ENCODE results near the gene PWWP2B. TPM values are rescaled to one million over a fixed set of nuclear protein-coding genes. Genes with fewer than 3 reads are reported as not detected.
"Not testable (repeated sequence)": the region's sequence is repeated elsewhere in the genome, so short reads cannot be mapped to it uniquely, and the experiment has no call there.

PWWP2B gene
- total RNA-seq, 1 donor from 2014 or later = 3.8 TPM

- Mint-ChIP-seq H3K9me3 (no peaks in the 10 kb centered on the region), H3K27ac (no peak overlapping the region), H3K4me3 (ENCODE audit: low read depth) (no peak overlapping the region), H3K36me3 (ENCODE audit: low read depth) (no peaks in the 10 kb centered on the region), H3K27me3 (ENCODE audit: low read depth) (no peaks in the 10 kb centered on the region), H3K4me1 (ENCODE audit: low read depth) (peaks cover 7% of the 10 kb centered on the region)
- no peak for DNase-seq (ENCODE audit: low spot score)
- intact Hi-C loops (cut with micrococcal nuclease) = no loop called here
These were observed 30.2 kb downstream of the PWWP2B start for GRCh38 chr10:132427006-132427771.

GRCh38 chr10:132427939-132428367 is 31.0 kb downstream of the PWWP2B start:
- Mint-ChIP-seq H3K36me3 (ENCODE audit: low read depth) (no peaks in the 10 kb centered on the region), H3K9me3 (no peaks in the 10 kb centered on the region), H3K27me3 (ENCODE audit: low read depth) (no peaks in the 10 kb centered on the region), H3K4me1 (ENCODE audit: low read depth) (peaks cover 5% of the 10 kb centered on the region), H3K4me3 (ENCODE audit: low read depth) (no peak overlapping the region), H3K27ac (no peak overlapping the region)
- DNase-seq (ENCODE audit: low spot score) = no peak
- intact Hi-C loops (cut with micrococcal nuclease) = no loop called here

- Mint-ChIP-seq H3K4me3 (ENCODE audit: low read depth) (no peak overlapping the region), H3K9me3 (no peaks in the 10 kb centered on the region), H3K27ac (no peak overlapping the region), H3K27me3 (ENCODE audit: low read depth) (no peaks in the 10 kb centered on the region), H3K36me3 (ENCODE audit: low read depth) (no peaks in the 10 kb centered on the region), H3K4me1 (ENCODE audit: low read depth) (no peaks in the 10 kb centered on the region)
- intact Hi-C loops (cut with micrococcal nuclease) = no loop called here
- DNase-seq (ENCODE audit: low spot score) = no peak
These were observed 31.5 kb downstream of the PWWP2B start for GRCh38 chr10:132428486-132428995.

GRCh38 chr10:132429281-132430230 is 32.6 kb downstream of the PWWP2B start:
- no peak overlapping the region for H3K4me3 Mint-ChIP-seq (ENCODE audit: low read depth)
- no peaks in the 10 kb centered on the region for H3K27me3 Mint-ChIP-seq (ENCODE audit: low read depth)
- H3K4me1 Mint-ChIP-seq (ENCODE audit: low read depth) = no peaks in the 10 kb centered on the region
- H3K9me3 Mint-ChIP-seq = no peaks in the 10 kb centered on the region
- no peak overlapping the region for H3K27ac Mint-ChIP-seq
- no peaks in the 10 kb centered on the region for H3K36me3 Mint-ChIP-seq (ENCODE audit: low read depth)
- intact Hi-C loops (cut with micrococcal nuclease) = no loop called here
- DNase-seq (ENCODE audit: low spot score) = no peak

- no peak overlapping the region for H3K4me3 Mint-ChIP-seq (ENCODE audit: low read depth)
- H3K9me3 Mint-ChIP-seq = no peaks in the 10 kb centered on the region
- no peak for DNase-seq (ENCODE audit: low spot score)
- H3K36me3 Mint-ChIP-seq (ENCODE audit: low read depth) = no peaks in the 10 kb centered on the region
- H3K4me1 Mint-ChIP-seq (ENCODE audit: low read depth) = no peaks in the 10 kb centered on the region
- intact Hi-C loops (cut with micrococcal nuclease) = no loop called here
- H3K27ac Mint-ChIP-seq = no peak overlapping the region
- no peaks in the 10 kb centered on the region for H3K27me3 Mint-ChIP-seq (ENCODE audit: low read depth)
These were observed 33.3 kb downstream of the PWWP2B start for GRCh38 chr10:132430231-132430743.

GRCh38 chr10:132430861-132431271 is 33.9 kb downstream of the PWWP2B start:
- DNase-seq (ENCODE audit: low spot score) = no peak
- no peaks in the 10 kb centered on the region for H3K9me3 Mint-ChIP-seq
- no peaks in the 10 kb centered on the region for H3K27me3 Mint-ChIP-seq (ENCODE audit: low read depth)
- no peaks in the 10 kb centered on the region for H3K4me1 Mint-ChIP-seq (ENCODE audit: low read depth)
- H3K36me3 Mint-ChIP-seq (ENCODE audit: low read depth) = no peaks in the 10 kb centered on the region
- no peak overlapping the region for H3K27ac Mint-ChIP-seq
- intact Hi-C loops (cut with micrococcal nuclease) = no loop called here
- no peak overlapping the region for H3K4me3 Mint-ChIP-seq (ENCODE audit: low read depth)

GRCh38 chr10:132431537-132432175 is 34.7 kb downstream of the PWWP2B start:
- H3K4me3 Mint-ChIP-seq (ENCODE audit: low read depth) = no peak overlapping the region
- H3K27me3 Mint-ChIP-seq (ENCODE audit: low read depth) = no peaks in the 10 kb centered on the region
- DNase-seq (ENCODE audit: low spot score) = no peak
- no peaks in the 10 kb centered on the region for H3K9me3 Mint-ChIP-seq
- H3K36me3 Mint-ChIP-seq (ENCODE audit: low read depth) = no peaks in the 10 kb centered on the region
- intact Hi-C loops (cut with micrococcal nuclease) = no loop called here
- no peak overlapping the region for H3K27ac Mint-ChIP-seq
- H3K4me1 Mint-ChIP-seq (ENCODE audit: low read depth) = no peaks in the 10 kb centered on the region

- no peaks in the 10 kb centered on the region for H3K4me1 Mint-ChIP-seq (ENCODE audit: low read depth)
- no peaks in the 10 kb centered on the region for H3K36me3 Mint-ChIP-seq (ENCODE audit: low read depth)
- H3K9me3 Mint-ChIP-seq = no peaks in the 10 kb centered on the region
- no peak for DNase-seq (ENCODE audit: low spot score)
- H3K4me3 Mint-ChIP-seq (ENCODE audit: low read depth) = no peak overlapping the region
- H3K27ac Mint-ChIP-seq = no peak overlapping the region
- no peaks in the 10 kb centered on the region for H3K27me3 Mint-ChIP-seq (ENCODE audit: low read depth)
- intact Hi-C loops (cut with micrococcal nuclease) = no loop called here
These were observed 35.2 kb downstream of the PWWP2B start for GRCh38 chr10:132432176-132432540.

- H3K4me1 Mint-ChIP-seq (ENCODE audit: low read depth) = no peaks in the 10 kb centered on the region
- no peaks in the 10 kb centered on the region for H3K27me3 Mint-ChIP-seq (ENCODE audit: low read depth)
- DNase-seq (ENCODE audit: low spot score) = no peak
- no peak overlapping the region for H3K4me3 Mint-ChIP-seq (ENCODE audit: low read depth)
- intact Hi-C loops (cut with micrococcal nuclease) = no loop called here
- no peaks in the 10 kb centered on the region for H3K36me3 Mint-ChIP-seq (ENCODE audit: low read depth)
- H3K9me3 Mint-ChIP-seq = no peaks in the 10 kb centered on the region
- no peak overlapping the region for H3K27ac Mint-ChIP-seq
These were observed 36.8 kb downstream of the PWWP2B start for GRCh38 chr10:132433671-132434340.

- no peak for DNase-seq (ENCODE audit: low spot score)
- no peaks in the 10 kb centered on the region for H3K36me3 Mint-ChIP-seq (ENCODE audit: low read depth)
- intact Hi-C loops (cut with micrococcal nuclease) = no loop called here
- no peaks in the 10 kb centered on the region for H3K9me3 Mint-ChIP-seq
- no peak overlapping the region for H3K27ac Mint-ChIP-seq
- no peaks in the 10 kb centered on the region for H3K4me1 Mint-ChIP-seq (ENCODE audit: low read depth)
- H3K27me3 Mint-ChIP-seq (ENCODE audit: low read depth) = no peaks in the 10 kb centered on the region
- no peak overlapping the region for H3K4me3 Mint-ChIP-seq (ENCODE audit: low read depth)
These were observed 37.5 kb downstream of the PWWP2B start for GRCh38 chr10:132434405-132435005.

- H3K4me1 Mint-ChIP-seq (ENCODE audit: low read depth); DNase-seq (ENCODE audit: low spot score); H3K36me3 Mint-ChIP-seq (ENCODE audit: low read depth); intact Hi-C loops (cut with micrococcal nuclease); H3K4me3 Mint-ChIP-seq (ENCODE audit: low read depth); H3K27me3 Mint-ChIP-seq (ENCODE audit: low read depth); H3K27ac Mint-ChIP-seq; H3K9me3 Mint-ChIP-seq: not testable (repeated sequence)
These were observed 38.3 kb downstream of the PWWP2B start for GRCh38 chr10:132435320-132435719.

- intact Hi-C loops (cut with micrococcal nuclease); H3K9me3 Mint-ChIP-seq; H3K27me3 Mint-ChIP-seq (ENCODE audit: low read depth); H3K4me1 Mint-ChIP-seq (ENCODE audit: low read depth); DNase-seq (ENCODE audit: low spot score); H3K36me3 Mint-ChIP-seq (ENCODE audit: low read depth); H3K27ac Mint-ChIP-seq; H3K4me3 Mint-ChIP-seq (ENCODE audit: low read depth): not testable (repeated sequence)
These were observed 39.1 kb downstream of the PWWP2B start for GRCh38 chr10:132436096-132436495.
